ENCODE results near the gene TRAM2. TPM values are rescaled to one million over a fixed set of nuclear protein-coding genes. Genes with fewer than 3 reads are reported as not detected.

TRAM2 gene
- total RNA-seq: 10 to 100 TPM in 1 of 2 donors, 1 to 10 TPM in 1; 8.5 to 17.5 TPM
- 10 to 100 TPM in 1 of 2 donors, 1 to 10 TPM in 1; 7.3 to 20.3 TPM for polyA plus RNA-seq

- Histone ChIP-seq H3K4me3 (ENCODE audit: low read depth in 1 of 3, low read length in 3 of 3) (peak within 1 kb of the TSS; percentile 83 to 92 (median 87)), H3K36me3 (ENCODE audit: control insufficient read depth in 4 of 4, insufficient read depth in 3 of 4, low read depth in 1 of 4, low read length in 3 of 4) (peaks cover 0 to 6% (median 0%) of the 10 kb centered on the region in 4 donors), H3K27ac (ENCODE audit: low read depth in 1 of 2, low read length in 2 of 2) (peak within 1 kb of the TSS; percentile 92 to 95), H3K9me3 (ENCODE audit: control insufficient read depth in 4 of 4, low read length in 3 of 4) (no peaks in the 10 kb centered on the region), H3K4me1 (ENCODE audit: control insufficient read depth in 4 of 4, insufficient read depth in 4 of 4, low read length in 3 of 4) (peaks cover 2 to 31% (median 14%) of the 10 kb centered on the region in 4 donors), H3K9ac (ENCODE audit: low read depth in 1 of 2, low read length in 2 of 2) (peak within 1 kb of the TSS; percentile 90 to 93), H3K27me3 (ENCODE audit: control insufficient read depth in 4 of 4, insufficient read depth in 4 of 4, low read length in 3 of 4) (no peaks in the 10 kb centered on the region)
- TF ChIP-seq EGR1 (IDR thresholded peaks at IDR 0.05; ENCODE audit: low read depth in 2 of 2): peak in 1 of 2 donors; percentile 81
- TF ChIP-seq REST (IDR thresholded peaks at IDR 0.05): no peak
- TF ChIP-seq ATF3 (IDR thresholded peaks at IDR 0.05): no peak
- no peak for TF ChIP-seq SP1 (IDR thresholded peaks at IDR 0.05)
- no peak for TF ChIP-seq CTCF (IDR thresholded peaks at IDR 0.05; ENCODE audit: low read depth, low read length, missing input control)
- no peak for TF ChIP-seq RXRA (IDR thresholded peaks at IDR 0.05)
- TF ChIP-seq HNF4G (IDR thresholded peaks at IDR 0.05): no peak
- TF ChIP-seq MAX (IDR thresholded peaks at IDR 0.05): no peak
- TF ChIP-seq RAD21 (IDR thresholded peaks at IDR 0.05): peak in 1 of 2 donors; percentile 27
- no peak for TF ChIP-seq TAF1 (conservative IDR thresholded peaks at IDR 0.05)
- no peak for TF ChIP-seq JUND (IDR thresholded peaks at IDR 0.05)
- no peak for TF ChIP-seq FOXA2 (IDR thresholded peaks at IDR 0.05)
- no peak for TF ChIP-seq GABPA (IDR thresholded peaks at IDR 0.05 in 1 of 2, conservative IDR thresholded peaks at IDR 0.05 in 1 of 2)
- TF ChIP-seq NR2F2 (IDR thresholded peaks at IDR 0.05): no peak
- TF ChIP-seq HNF4A (conservative IDR thresholded peaks at IDR 0.05): no peak
- TF ChIP-seq ZBTB33 (IDR thresholded peaks at IDR 0.05): no peak
- TF ChIP-seq YY1 (IDR thresholded peaks at IDR 0.05): peak; percentile 39
- TF ChIP-seq FOXA1 (IDR thresholded peaks at IDR 0.05): no peak
- peak; percentile 90 for DNase-seq (ENCODE audit: low spot score)
- WGBS: under 1% methylated on average over 84 of the region's 84 CpGs
These were observed at the start of gene TRAM2 for GRCh38 chr6:52577022-52577777. TRAM2 (minus strand) TSS chr6:52577060; CDS start chr6:52576915, 145 bp downstream.

All from liver (tissue), 9 donors.